Activated T-cell treated with anti-CD3 and anti-CD28 coated beads, Interleukin-2, amount 50 U/mL, for 24 hours (primary cell): ENCODE data around the gene LILRB2.
A peak's percentile ranks its signal among the peaks of the same experiment; 100 is the strongest.
"Not testable (repeated sequence)": the region's sequence is repeated elsewhere in the genome, so short reads cannot be mapped to it uniquely, and the experiment has no call there.

Source experiments
- DNase-seq: peaks from one replicate; pipeline ENCODE4 v3.0.0-alpha.2; 2020
- H3K27ac Mint-ChIP-seq: 2 replicates; pipeline ENCODE4 v1.8.0; 2020; ENCODE audit warnings: mild to moderate bottlenecking, mixed read lengths
- H3K27me3 Mint-ChIP-seq: 2 replicates; pipeline ENCODE4 v1.8.0; 2020; ENCODE audit warnings: mixed read lengths
- H3K36me3 Mint-ChIP-seq: 2 replicates; pipeline ENCODE4 v1.8.0; 2020; ENCODE audit warnings: low read depth, mixed read lengths
- H3K4me1 Mint-ChIP-seq: 2 replicates; pipeline ENCODE4 v1.8.0; 2020; ENCODE audit warnings: low read depth, mixed read lengths
- H3K4me3 Mint-ChIP-seq: 2 replicates; pipeline ENCODE4 v1.8.0; 2020; ENCODE audit warnings: mild to moderate bottlenecking, moderate library complexity, mixed read lengths
- H3K9me3 Mint-ChIP-seq: 2 replicates; pipeline ENCODE4 v1.8.0; 2020; ENCODE audit warnings: mixed read lengths

The LILRB2 gene

DNA sequence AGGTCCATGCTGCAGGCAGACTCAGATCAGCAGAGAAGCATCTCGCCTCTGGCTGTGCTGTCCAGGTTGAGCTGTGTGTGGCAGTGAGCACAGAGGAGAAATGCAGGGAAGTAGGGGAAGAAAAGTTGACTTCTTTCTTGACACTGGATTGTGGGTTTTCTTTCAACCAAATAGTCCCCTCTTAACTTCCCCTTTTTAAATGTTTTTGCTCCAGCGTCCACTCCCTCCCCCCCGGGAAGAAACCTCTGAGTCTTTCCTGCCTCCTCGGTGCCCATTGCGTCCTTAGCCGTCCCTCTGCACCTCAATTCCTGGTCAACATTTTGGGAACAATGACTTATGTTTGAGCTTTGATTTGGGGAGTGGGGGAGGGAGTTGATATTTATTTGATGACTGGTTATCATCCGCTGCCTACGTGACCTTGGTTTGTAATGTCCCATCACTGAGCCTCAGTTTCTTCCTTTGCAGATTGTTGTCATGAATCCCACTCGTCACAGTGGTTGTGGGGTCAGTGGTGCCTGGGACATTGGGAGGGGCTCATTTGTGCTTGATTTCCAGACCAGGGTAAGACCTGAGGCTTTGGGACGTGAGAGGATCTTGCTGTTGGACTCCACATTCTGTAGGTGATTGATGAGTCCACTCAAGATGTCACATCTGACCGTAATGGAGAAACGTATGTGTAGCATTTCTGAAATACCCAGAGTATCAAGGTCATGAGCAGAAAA is at the start of gene LILRB2:
Gene LILRB2, minus strand, starts transcription at position 104 of the 722 bp plus-strand sequence. CDS start 614 bp downstream, outside the sequence.
- H3K4me3 Mint-ChIP-seq, result no peak within 1 kb of the TSS
- no peak within 1 kb of the TSS for H3K27ac Mint-ChIP-seq
- peaks cover 63% of the 10 kb centered on the region for H3K27me3 Mint-ChIP-seq
- H3K4me1 Mint-ChIP-seq, result no peaks in the 10 kb centered on the region
- DNase-seq, result no peak
- no peaks in the 10 kb centered on the region for H3K36me3 Mint-ChIP-seq
- no peaks in the 10 kb centered on the region for H3K9me3 Mint-ChIP-seq

DNA sequence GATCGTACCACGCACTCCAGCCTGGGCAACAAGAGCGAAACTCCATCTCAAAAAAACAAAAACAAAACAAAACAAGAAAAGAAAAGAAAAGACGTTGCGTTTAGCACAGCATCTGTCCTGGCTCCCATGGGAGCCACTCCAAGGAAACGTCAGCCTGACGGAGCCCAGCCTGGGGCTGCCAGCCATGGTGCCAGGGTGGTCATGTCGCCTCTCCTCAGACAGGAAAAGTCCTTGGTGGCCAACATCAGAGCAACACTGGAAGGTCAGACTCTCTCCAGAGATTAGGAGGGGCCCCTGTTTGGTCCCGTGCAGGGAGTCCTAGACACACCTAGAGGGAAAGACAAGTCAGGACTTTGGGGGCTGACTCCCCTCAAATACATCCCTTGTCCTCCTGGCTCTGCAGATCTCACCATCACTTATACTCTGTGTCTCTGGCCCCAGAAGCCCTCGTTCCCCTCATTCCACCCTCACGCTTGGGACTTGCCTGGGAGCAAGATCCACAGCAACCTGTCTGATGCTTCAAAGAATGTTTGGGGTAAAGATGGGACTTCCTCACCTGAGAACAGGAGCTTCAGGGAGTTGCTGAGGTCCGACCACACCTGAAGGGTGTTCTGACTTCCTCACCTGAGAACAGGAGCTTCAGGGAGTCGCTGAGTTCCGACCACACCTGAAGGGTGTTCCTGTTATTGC is 48.7 kb upstream of the LILRB2 start:
- DNase-seq, result no peak
- Mint-ChIP-seq H3K36me3 (no peaks in the 10 kb centered on the region), H3K4me3 (no peak overlapping the region), H3K9me3 (peaks cover 4% of the 10 kb centered on the region), H3K27me3 (peaks cover 5% of the 10 kb centered on the region), H3K4me1 (peaks cover 26% of the 10 kb centered on the region), H3K27ac (no peak overlapping the region)

DNA sequence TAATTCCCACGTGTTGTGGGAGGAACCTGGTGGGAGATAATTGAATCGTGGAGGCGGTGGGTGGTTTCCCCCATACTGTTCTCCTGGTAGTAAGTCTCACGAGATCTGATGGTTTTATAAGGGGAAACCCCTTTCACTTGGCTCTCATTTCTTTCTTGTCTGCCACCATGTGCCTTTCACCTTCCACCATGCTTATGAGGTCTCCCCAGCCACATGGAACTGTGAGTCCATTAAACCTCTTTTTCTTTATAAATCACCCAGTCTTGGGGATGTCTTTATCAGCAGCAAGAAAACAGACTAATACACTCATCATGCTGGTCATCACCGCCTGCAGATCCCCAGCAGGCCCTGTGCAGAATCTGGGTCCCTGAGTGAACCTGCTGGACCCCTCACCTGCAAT is 47.9 kb upstream of the LILRB2 start:
- not testable (repeated sequence) for H3K27ac Mint-ChIP-seq, H3K36me3 Mint-ChIP-seq

DNA sequence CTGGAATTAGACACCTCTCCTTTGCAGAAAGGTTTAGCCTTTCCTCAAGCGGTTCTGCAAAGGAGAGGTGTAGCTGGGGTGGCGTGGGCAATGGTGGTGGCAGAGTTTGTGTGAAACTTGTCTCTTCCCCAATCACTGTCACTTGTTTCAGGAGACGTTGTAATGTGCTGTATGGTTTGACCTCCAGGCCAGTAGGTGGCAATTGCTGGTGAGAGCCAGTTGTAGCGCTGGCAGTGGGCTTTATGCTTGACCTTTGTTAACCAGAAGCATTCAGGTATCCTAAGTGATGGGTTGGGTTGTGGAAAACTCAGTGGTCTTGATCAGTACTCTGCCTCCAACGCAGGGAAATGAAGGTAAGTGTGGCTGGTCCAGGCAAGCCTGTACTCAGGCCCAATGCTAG is 44.7 kb upstream of the LILRB2 start:
- peaks cover 26% of the 10 kb centered on the region for H3K4me1 Mint-ChIP-seq
- no peaks in the 10 kb centered on the region for H3K36me3 Mint-ChIP-seq
- no peak for DNase-seq
- peaks cover 4% of the 10 kb centered on the region for H3K9me3 Mint-ChIP-seq
- no peak overlapping the region for H3K27ac Mint-ChIP-seq
- H3K27me3 Mint-ChIP-seq, result peaks cover 13% of the 10 kb centered on the region
- no peak overlapping the region for H3K4me3 Mint-ChIP-seq

More for the DNA sequence above, 47.9 kb upstream of the LILRB2 start:
- peaks cover 26% of the 10 kb centered on the region for H3K4me1 Mint-ChIP-seq
- not testable (repeated sequence) for H3K27me3 Mint-ChIP-seq, H3K4me3 Mint-ChIP-seq, H3K9me3 Mint-ChIP-seq, DNase-seq

DNA sequence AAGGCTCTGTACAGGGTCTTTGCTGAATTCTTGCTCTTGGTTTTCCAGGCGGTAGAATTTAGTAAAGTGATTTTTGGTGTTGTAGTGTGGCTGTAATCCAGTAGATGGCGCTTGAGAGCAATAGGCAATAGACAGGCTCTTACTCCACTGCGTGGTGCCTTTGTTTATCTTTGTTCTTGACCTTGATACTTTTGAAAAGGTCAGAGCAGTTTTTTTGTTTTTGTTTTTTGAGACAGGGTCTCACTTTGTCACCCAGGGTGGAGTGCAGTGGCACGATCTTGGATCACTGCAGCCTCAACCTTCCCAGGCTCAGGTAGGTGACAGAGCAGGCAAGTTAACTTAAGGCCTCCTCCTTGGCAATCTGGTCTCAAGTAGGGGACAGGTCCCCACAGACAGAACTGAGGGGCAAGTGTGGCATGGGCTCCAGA is 44.3 kb upstream of the LILRB2 start:
- Mint-ChIP-seq H3K27me3 (peaks cover 13% of the 10 kb centered on the region), H3K9me3 (peaks cover 4% of the 10 kb centered on the region), H3K36me3 (no peaks in the 10 kb centered on the region), H3K27ac (no peak overlapping the region), H3K4me3 (no peak overlapping the region), H3K4me1 (peaks cover 26% of the 10 kb centered on the region)
- peak; percentile 54 for DNase-seq

DNA sequence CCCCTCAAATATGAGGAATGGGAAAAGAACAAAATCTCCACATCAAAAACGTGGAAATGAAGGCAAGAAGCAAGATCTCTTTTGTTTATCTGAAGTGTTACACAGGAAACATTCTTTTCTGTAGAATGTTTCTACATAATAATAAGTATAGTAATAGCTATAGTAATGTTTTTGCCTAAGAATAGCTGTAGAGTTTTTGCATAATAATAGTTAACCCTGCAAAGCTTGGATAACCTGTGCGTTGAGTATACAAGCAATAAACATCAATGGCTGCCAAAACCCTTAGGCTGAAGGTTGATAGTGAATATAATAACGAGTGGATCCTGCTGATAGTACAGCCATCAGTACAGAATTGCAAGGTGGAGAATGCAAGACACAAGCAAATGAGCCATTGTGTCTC is 43.2 kb upstream of the LILRB2 start:
- Mint-ChIP-seq H3K9me3 (peaks cover 4% of the 10 kb centered on the region), H3K27ac (no peak overlapping the region), H3K4me1 (peaks cover 26% of the 10 kb centered on the region), H3K4me3 (no peak overlapping the region), H3K36me3 (no peaks in the 10 kb centered on the region), H3K27me3 (peaks cover 13% of the 10 kb centered on the region)
- no peak for DNase-seq

DNA sequence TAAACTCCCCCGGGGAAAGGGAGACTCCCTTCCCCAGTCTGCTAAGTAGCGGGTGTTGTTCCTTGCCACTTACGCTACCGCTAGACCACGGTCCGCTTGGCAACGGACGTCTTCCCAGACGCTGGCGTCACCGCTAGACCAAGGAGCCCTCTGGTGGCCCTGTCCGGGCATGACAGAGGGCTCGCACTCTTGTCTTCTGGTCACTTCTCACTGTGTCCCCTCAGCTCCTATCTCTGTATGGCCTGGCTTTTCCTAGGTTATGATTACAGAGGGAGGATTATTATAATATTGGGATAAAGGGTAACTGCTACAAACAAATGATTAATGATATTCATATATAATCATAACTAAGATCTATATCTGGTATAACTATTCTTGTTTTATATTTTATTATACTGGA is 42.0 kb upstream of the LILRB2 start:
- H3K9me3 Mint-ChIP-seq, H3K36me3 Mint-ChIP-seq, H3K4me3 Mint-ChIP-seq, H3K27ac Mint-ChIP-seq, DNase-seq: not testable (repeated sequence)
- Mint-ChIP-seq H3K27me3 (peaks cover 13% of the 10 kb centered on the region), H3K4me1 (peaks cover 15% of the 10 kb centered on the region)

DNA sequence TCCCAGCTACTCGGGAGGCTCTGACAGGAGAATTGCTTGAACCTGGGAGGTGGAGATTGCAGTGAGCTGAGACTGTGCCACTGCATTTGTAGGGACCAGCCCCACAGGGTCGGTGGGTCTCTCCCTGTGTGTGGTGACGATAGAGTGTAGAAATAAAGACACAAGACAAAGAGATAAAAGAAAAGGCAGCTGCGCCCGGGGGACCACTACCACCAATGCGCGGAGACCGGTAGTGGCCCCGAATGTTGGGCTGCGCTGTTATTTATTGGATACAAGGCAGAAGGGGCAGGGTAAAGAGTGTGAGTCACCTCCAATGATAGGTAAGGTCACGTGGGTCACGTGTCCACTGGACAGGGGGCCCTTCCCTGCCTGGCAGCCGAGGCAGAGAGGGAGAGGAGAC is 41.4 kb upstream of the LILRB2 start:
- not testable (repeated sequence) for H3K9me3 Mint-ChIP-seq, H3K36me3 Mint-ChIP-seq, H3K27ac Mint-ChIP-seq, DNase-seq, H3K4me3 Mint-ChIP-seq
- peaks cover 13% of the 10 kb centered on the region for H3K27me3 Mint-ChIP-seq
- H3K4me1 Mint-ChIP-seq, result peaks cover 11% of the 10 kb centered on the region

DNA sequence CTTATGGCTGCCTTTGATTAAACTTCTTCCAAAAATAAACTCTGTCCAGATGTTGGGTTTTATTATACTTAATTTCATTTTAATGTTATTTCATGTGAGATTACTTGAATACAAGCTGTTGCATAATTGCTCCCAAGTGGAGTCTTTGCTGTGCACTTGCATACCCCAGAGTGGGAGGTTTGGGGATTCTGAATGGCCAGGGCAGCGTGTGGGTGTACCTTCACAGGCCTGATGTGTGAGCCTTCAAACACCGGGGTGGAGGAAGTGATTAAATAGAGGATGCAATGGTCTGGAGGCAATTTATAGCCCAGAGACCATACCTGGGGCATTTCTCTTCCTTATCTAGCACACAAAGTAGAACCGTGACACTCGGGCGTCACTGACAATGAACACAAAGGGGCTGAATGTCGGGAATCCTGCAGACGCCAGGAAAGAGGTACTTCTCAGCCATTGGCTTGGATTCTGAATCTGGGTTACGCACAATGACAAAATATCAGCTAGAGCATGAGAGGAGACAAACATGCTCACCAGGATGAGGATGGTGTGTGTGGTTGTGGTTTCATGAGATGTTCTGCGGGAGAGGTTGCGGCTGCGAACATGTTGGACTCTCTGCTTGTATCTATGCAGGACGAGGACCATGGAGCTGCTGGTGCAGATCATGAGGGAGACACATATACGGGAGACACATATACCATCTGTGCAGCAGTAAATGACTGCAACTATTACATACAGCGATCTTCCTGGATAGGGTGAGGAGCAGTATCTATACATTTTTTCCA is 39.2 kb upstream of the LILRB2 start:
- Mint-ChIP-seq H3K4me3 (no peak overlapping the region), H3K27ac (no peak overlapping the region), H3K27me3 (peaks cover 16% of the 10 kb centered on the region), H3K36me3 (no peaks in the 10 kb centered on the region), H3K9me3 (no peaks in the 10 kb centered on the region), H3K4me1 (peaks cover 1% of the 10 kb centered on the region)
- no peak for DNase-seq

DNA sequence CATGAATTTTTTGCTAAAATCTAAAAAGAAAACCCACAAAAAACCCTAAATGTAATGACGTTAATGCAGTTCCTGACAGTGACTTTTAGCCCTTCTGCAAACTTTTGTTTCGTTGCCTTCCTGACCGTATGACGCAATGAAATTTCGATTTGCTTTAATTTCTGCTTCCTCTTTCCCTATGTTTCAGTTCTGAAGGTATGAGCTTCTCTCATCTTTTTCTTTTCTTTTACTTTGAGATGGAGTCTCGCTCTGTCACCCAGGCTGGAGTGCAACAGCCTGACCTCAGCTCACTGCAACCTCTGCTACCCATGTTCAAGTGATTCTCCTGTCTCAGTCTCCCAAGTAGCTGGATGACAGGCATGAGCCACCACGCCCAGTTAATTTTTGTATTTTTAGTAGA is 38.1 kb upstream of the LILRB2 start:
- H3K9me3 Mint-ChIP-seq, result no peaks in the 10 kb centered on the region
- H3K36me3 Mint-ChIP-seq, result no peaks in the 10 kb centered on the region
- H3K27me3 Mint-ChIP-seq, result peaks cover 8% of the 10 kb centered on the region
- DNase-seq, result no peak
- H3K27ac Mint-ChIP-seq, result no peak overlapping the region
- H3K4me3 Mint-ChIP-seq, result no peak overlapping the region
- H3K4me1 Mint-ChIP-seq, result no peaks in the 10 kb centered on the region

DNA sequence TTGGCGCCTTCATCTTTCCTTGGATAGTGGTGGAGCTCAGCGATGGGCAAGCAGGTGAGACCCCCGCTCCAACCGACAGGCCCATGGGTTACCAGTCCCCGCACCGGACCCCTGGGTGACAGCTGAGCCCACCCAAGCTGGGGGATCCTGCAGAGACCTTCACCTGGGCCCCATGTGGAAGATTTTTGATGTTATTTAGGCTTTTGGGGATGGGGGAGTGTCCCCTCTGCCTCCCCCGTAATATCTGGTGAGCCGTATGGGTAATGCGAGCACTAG is 37.0 kb upstream of the LILRB2 start:
- H3K27me3 Mint-ChIP-seq, result peaks cover 13% of the 10 kb centered on the region
- no peak for DNase-seq
- no peaks in the 10 kb centered on the region for H3K36me3 Mint-ChIP-seq
- H3K4me3 Mint-ChIP-seq, result no peak overlapping the region
- no peaks in the 10 kb centered on the region for H3K4me1 Mint-ChIP-seq
- no peaks in the 10 kb centered on the region for H3K9me3 Mint-ChIP-seq
- no peak overlapping the region for H3K27ac Mint-ChIP-seq

DNA sequence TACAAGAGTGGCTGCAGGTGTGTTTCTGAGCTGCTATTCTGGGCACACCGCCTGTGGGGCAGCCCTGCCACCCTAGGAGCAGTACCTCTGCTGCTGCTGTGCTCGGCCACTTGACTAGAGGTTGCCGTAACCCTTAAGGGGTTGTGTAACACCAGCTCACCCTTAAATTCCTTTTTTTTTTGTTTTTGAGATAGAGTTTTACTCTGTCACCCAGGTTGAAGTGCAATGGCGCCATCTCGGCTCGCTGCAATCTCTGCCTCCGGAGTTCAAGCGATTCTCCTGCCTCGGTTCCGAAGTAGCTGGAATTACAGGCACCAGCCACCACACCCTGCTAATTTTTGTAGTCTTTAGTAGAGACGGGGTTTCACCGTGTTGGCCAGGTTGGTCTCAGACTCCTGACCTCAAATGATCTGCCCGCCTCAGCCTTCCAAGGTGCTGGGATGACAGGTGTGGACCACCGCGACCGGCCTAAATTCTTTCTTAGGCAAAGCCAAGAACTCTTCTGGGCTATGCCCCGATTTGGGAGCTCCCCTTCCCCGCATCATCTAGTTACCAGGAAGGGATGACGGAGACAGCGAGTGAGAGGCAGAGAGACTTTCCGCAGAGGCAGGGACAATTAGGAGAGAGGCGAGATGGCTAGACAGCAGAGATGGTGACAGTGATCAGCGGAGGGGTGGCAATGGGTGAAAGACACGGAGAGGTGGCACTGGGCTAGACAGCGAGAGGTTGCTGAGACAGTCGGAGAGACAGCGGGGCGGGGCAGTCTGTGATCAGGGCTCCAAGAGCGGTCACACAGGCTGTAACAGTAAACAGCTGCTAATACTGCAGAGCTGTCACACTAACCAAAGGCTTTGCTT is 36.4 kb upstream of the LILRB2 start:
- Mint-ChIP-seq H3K4me1 (no peaks in the 10 kb centered on the region), H3K9me3 (no peaks in the 10 kb centered on the region), H3K36me3 (no peaks in the 10 kb centered on the region), H3K27me3 (peaks cover 19% of the 10 kb centered on the region), H3K27ac (no peak overlapping the region), H3K4me3 (no peak overlapping the region)
- no peak for DNase-seq

DNA sequence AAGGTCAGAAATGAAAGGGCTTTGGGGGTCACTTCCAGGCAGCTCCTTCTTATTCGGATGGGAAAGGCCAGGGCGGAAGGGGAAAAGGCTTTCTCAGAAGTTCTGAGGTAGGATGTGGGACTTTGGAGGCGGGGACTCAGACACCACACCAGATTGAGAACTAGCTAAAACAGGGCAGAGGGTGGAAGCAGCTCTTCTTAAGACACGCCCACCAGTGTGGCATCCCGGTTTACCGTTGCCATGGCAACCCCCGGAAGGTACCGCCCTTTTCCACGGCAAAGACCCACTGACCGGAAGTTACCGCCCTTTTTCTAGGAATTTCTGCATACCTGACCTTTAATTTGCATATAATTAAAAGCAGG is 35.8 kb upstream of the LILRB2 start:
- Mint-ChIP-seq H3K36me3 (no peaks in the 10 kb centered on the region), H3K27ac (no peak overlapping the region), H3K27me3 (peaks cover 25% of the 10 kb centered on the region), H3K4me1 (no peaks in the 10 kb centered on the region), H3K4me3 (no peak overlapping the region), H3K9me3 (no peaks in the 10 kb centered on the region)
- no peak for DNase-seq

DNA sequence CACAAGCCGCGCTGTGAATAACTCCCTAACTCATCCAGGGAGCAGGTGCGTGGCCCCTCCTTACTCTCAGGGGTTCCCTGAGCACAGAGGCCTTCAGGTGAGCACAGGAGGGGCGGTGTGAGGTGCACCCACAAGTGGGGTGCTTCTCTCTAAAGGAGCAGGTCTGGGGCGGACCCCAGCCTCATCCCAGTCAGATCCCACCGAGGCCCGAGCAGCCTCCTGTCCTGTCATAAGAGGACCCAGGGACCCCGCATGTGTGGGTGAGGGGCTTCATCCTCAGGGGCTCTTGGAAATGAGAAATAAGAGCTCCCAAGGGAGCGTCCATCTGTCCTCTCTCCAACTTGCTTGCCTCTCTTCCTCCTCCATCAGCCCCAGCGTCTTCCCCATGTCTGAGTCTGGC is 35.0 kb upstream of the LILRB2 start:
- no peaks in the 10 kb centered on the region for H3K36me3 Mint-ChIP-seq
- no peak overlapping the region for H3K27ac Mint-ChIP-seq
- peaks cover 25% of the 10 kb centered on the region for H3K27me3 Mint-ChIP-seq
- H3K4me1 Mint-ChIP-seq, result no peaks in the 10 kb centered on the region
- DNase-seq, result no peak
- H3K9me3 Mint-ChIP-seq, result no peaks in the 10 kb centered on the region
- no peak overlapping the region for H3K4me3 Mint-ChIP-seq
